HepG2 (cell line): ENCODE data around the gene SMAD3. TPM values are rescaled to one million over a fixed set of nuclear protein-coding genes. Genes with fewer than 3 reads are reported as not detected.

Experiments
- ATAC-seq: fragments of 200-7000 bp; cut with Tn5 transposase; 3 replicates; pipeline ENCODE4 v1.9.1; 2020; ENCODE audit warnings: mild to moderate bottlenecking, moderate library complexity
- BruUV-seq: library from RNA; stranded (reverse); fragments of 400-500 nt; replicated peaks from 2 replicates; lab custom pipeline; 2021; lab: Mats Ljungman, UMichigan
- CTCF ChIA-PET: fragments of 300-600 bp; formaldehyde crosslinking; extraction: SDS; loops from one replicate; lab custom pipeline; 2021; ENCODE audit warnings: low total read pairs, inconsistent platforms, low intra/inter-chr PET ratio; lab: Yijun Ruan, JAX
- POLR2A ChIA-PET: fragments of 350-600 bp; sonication (Branson Sonifier 250); formaldehyde crosslinking; loops from one replicate; lab custom pipeline; 2020; ENCODE audit warnings: antibody characterized with exemption, inconsistent platforms; lab: Yijun Ruan, JAX
- DNase-seq: peaks from one replicate; pipeline ENCODE4 v3.0.0-alpha.2; 2015; ENCODE audit warnings: low spot score
- FAIRE-seq: peaks from 3 replicates; lab custom pipeline; 2011; peaks lifted over from hg19 to GRCh38; lab: Jason Lieb, UNC
- H2AFZ ChIP-seq: one replicate; pipeline ENCODE4 v1.6.1; 2011; ENCODE audit warnings: low read length, inconsistent platforms
- H3K27ac ChIP-seq: fragments of 300-600 bp; 3 replicates; pipeline ENCODE4 v1.8.0; 2011; ENCODE audit warnings: mixed run types, mild to moderate bottlenecking, mixed read lengths, low read length, inconsistent platforms; ENCODE audit not compliant: insufficient read depth; ENCODE audit errors: extremely low read length
- H3K27me3 ChIP-seq, 2 experiments: fragments of 200-600 bp in 1 of 2; 2 replicates in 1 of 2; 3 replicates in 1 of 2; pipeline versions ENCODE4 v1.6.0 to v1.8.0; 2011; ENCODE audit warnings: low read length in 2 of 2, mild to moderate bottlenecking in 2 of 2, moderate library complexity in 2 of 2, inconsistent platforms in 1 of 2; ENCODE audit not compliant: insufficient read depth in 2 of 2, control insufficient read depth in 1 of 2
- H3K36me3 ChIP-seq, 2 experiments: fragments of 200-600 bp in 1 of 2; replicated peaks in 1 of 2; 2 replicates in 1 of 2; 3 replicates in 1 of 2; pipeline versions ENCODE4 v1.5.1 to v1.8.0; 2011; ENCODE audit warnings: low read length in 2 of 2, inconsistent platforms in 1 of 2; ENCODE audit not compliant: insufficient read depth in 2 of 2, control insufficient read depth in 1 of 2
- H3K4me1 ChIP-seq: 2 replicates; pipeline ENCODE4 v1.5.1; 2012; ENCODE audit warnings: low read length, inconsistent platforms; ENCODE audit not compliant: insufficient read depth
- H3K4me2 ChIP-seq: 2 replicates; pipeline ENCODE4 v1.6.0; 2011; ENCODE audit warnings: low read depth, low read length, inconsistent platforms
- H3K4me3 ChIP-seq, 3 experiments: fragments of 200-600 bp in 1 of 3; sonication (generic), shearing (Covaris generic) in 1 of 3; replicated peaks in 1 of 3; 2 replicates each; pipeline ENCODE4 v1.5.1; 2011 to 2016; ENCODE audit warnings: low read length in 3 of 3, inconsistent platforms in 2 of 3, low read depth in 2 of 3, mild to moderate bottlenecking in 2 of 3, control low read depth in 1 of 3, mixed read lengths in 1 of 3; ENCODE audit not compliant: insufficient read depth in 1 of 3
- H3K79me2 ChIP-seq: one replicate; pipeline ENCODE4 v1.6.1; 2011; ENCODE audit warnings: low read length, inconsistent platforms; ENCODE audit not compliant: insufficient read depth
- H3K9ac ChIP-seq: 2 replicates; pipeline ENCODE4 v1.6.0; 2011; ENCODE audit warnings: mild to moderate bottlenecking, low read depth, low read length, inconsistent platforms; ENCODE audit not compliant: insufficient read depth
- H3K9me3 ChIP-seq: 2 replicates; pipeline ENCODE4 v1.5.1; 2012; ENCODE audit warnings: mild to moderate bottlenecking, low read length
- H4K20me1 ChIP-seq: 2 replicates; pipeline ENCODE4 v1.6.0; 2011; ENCODE audit warnings: inconsistent platforms, mild to moderate bottlenecking, low read length, moderate library complexity; ENCODE audit not compliant: insufficient read depth
- ATF4 ChIP-seq, 2 experiments: fragments of 450-650 bp in 1 of 2; sonication (generic) in 1 of 2; formaldehyde crosslinking; IDR thresholded peaks; 2 replicates each; pipeline versions ENCODE4 v1.5.0 to v1.8.0; 2020 to 2022; ENCODE audit warnings: mild to moderate bottlenecking in 1 of 2, missing genetic modification reagents in 1 of 2
- CEBPB ChIP-seq: IDR thresholded peaks from 2 replicates; pipeline ENCODE4 v1.6.1; 2011; ENCODE audit warnings: low read depth, low read length, improper control_type of control experiment, borderline replicate concordance
- GATAD2A ChIP-seq: IDR thresholded peaks from 2 replicates; pipeline ENCODE4 v1.6.1; 2016
- HNRNPLL ChIP-seq: fragments of 200-400 bp; formaldehyde crosslinking; IDR thresholded peaks from 2 replicates; pipeline ENCODE4 v1.6.1; 2017; ENCODE audit warnings: mild to moderate bottlenecking, low read depth, low read length; ENCODE audit not compliant: poor library complexity, severe bottlenecking
- ISL2 ChIP-seq: sonication (generic); formaldehyde crosslinking; IDR thresholded peaks from 2 replicates; pipeline ENCODE4 v1.5.0; 2020; ENCODE audit warnings: missing genetic modification reagents
- KDM2A ChIP-seq: sonication (generic); formaldehyde crosslinking; IDR thresholded peaks from 2 replicates; pipeline ENCODE4 v1.4.0; 2020; ENCODE audit warnings: low read depth, missing genetic modification reagents, borderline replicate concordance
- LCORL ChIP-seq, 2 experiments: fragments of 450-650 bp in 1 of 2; sonication (generic) in 1 of 2; formaldehyde crosslinking in 1 of 2; IDR thresholded peaks; 2 replicates each; pipeline versions ENCODE4 v1.5.0 to v1.6.1; 2017 to 2020; ENCODE audit warnings: antibody characterized with exemption in 1 of 2, missing genetic modification reagents in 1 of 2
- MTERF4 ChIP-seq: sonication (generic); formaldehyde crosslinking; IDR thresholded peaks from 2 replicates; pipeline ENCODE4 v1.8.0; 2023; ENCODE audit warnings: mild to moderate bottlenecking, missing genetic modification reagents
- NFIB ChIP-seq: sonication (generic); formaldehyde crosslinking; IDR thresholded peaks from 2 replicates; pipeline ENCODE4 v1.9.0; 2021; ENCODE audit warnings: missing genetic modification reagents, mild to moderate bottlenecking, borderline replicate concordance
- NR2F2 ChIP-seq: IDR thresholded peaks from 2 replicates; pipeline ENCODE4 v1.6.1; 2012; ENCODE audit warnings: low read depth, inconsistent platforms, borderline replicate concordance
- RXRA ChIP-seq: sonication (generic); formaldehyde crosslinking; IDR thresholded peaks from 2 replicates; pipeline ENCODE4 v1.5.1; 2020; ENCODE audit warnings: missing genetic modification reagents
- SOX5 ChIP-seq: IDR thresholded peaks from 2 replicates; pipeline ENCODE4 v1.6.1; 2016; ENCODE audit warnings: borderline replicate concordance
- SRSF9 ChIP-seq: fragments of 200-400 bp; formaldehyde crosslinking; IDR thresholded peaks from 2 replicates; pipeline ENCODE4 v1.6.1; 2018; ENCODE audit warnings: borderline replicate concordance, mild to moderate bottlenecking, low read depth, low read length; ENCODE audit not compliant: insufficient read depth, poor library complexity, severe bottlenecking
- ZMYM3 ChIP-seq: sonication (generic); formaldehyde crosslinking; IDR thresholded peaks from 2 replicates; pipeline ENCODE4 v1.5.1; 2020; ENCODE audit warnings: mild to moderate bottlenecking, missing genetic modification reagents
- ZNF614 ChIP-seq: IDR thresholded peaks from 2 replicates; pipeline ENCODE4 v1.6.1; 2018; ENCODE audit warnings: missing biosample characterization, missing genetic modification reagents, inconsistent platforms, borderline replicate concordance
- WGBS: methylation state at CpG from one replicate; pipeline ENCODE4 v1.1.6; 2017; ENCODE audit warnings: low lambda C conversion rate; 5-methylcytosine and 5-hydroxymethylcytosine counted together
- in situ Hi-C: cut with HindIII; loops from 2 replicates; pipeline ENCODE4 v1.10.0; 2017; ENCODE audit warnings: low pct_unique_long_range_greater_than_20kb; ENCODE audit not compliant: extremely low pct_ligation_motif_present
- intact Hi-C: fragments of 100-400 bp; cut with micrococcal nuclease; formaldehyde crosslinking; loops from one replicate; pipeline ENCODE4 v1.10.0; 2022; ENCODE audit not compliant: unreplicated experiment
- polyA plus RNA-seq, 8 experiments: library from polyadenylated mRNA; depleted of rRNA in 3 of 8; stranded (reverse) in 7 of 8; unstranded in 1 of 8; fragments of >200 nt; fragmentation: Illumina TruSeq in 4 of 8; extraction: Trizol in 4 of 8; gene quantifications; 2 replicates each; pipeline versions ENCODE4 v1.2.1 to v1.2.3, GENCODE V29; 2011 to 2016; ENCODE audit warnings: low read depth in 4 of 8, missing spikeins in 1 of 8, mixed read lengths in 1 of 8; ENCODE audit not compliant: insufficient read depth in 1 of 8
- total RNA-seq, 5 experiments: library from RNA; depleted of rRNA; stranded (reverse); fragments of >200 nt; fragmentation: Illumina TruSeq; extraction: Trizol; gene quantifications; 2 replicates each; pipeline ENCODE4 v1.2.3, GENCODE V29; 2016; ENCODE audit warnings: low read depth in 1 of 5
- TF ChIP-seq, protein P1 (sequence below): sonication (generic); formaldehyde crosslinking; IDR thresholded peaks from 2 replicates; pipeline ENCODE4 v1.5.1; 2020; ENCODE audit warnings: missing genetic modification reagents, mild to moderate bottlenecking, borderline replicate concordance
- TF ChIP-seq, protein P2 (sequence below): IDR thresholded peaks from 2 replicates; pipeline ENCODE4 v1.6.1; 2012; ENCODE audit warnings: inconsistent platforms

SMAD3 gene
- total and polyA plus RNA-seq, 2 of the 13 experiments (the other 11 are each of a cell fraction or from before 2014, with no cell fraction given), result 8.6 to 56.3 TPM

DNA sequence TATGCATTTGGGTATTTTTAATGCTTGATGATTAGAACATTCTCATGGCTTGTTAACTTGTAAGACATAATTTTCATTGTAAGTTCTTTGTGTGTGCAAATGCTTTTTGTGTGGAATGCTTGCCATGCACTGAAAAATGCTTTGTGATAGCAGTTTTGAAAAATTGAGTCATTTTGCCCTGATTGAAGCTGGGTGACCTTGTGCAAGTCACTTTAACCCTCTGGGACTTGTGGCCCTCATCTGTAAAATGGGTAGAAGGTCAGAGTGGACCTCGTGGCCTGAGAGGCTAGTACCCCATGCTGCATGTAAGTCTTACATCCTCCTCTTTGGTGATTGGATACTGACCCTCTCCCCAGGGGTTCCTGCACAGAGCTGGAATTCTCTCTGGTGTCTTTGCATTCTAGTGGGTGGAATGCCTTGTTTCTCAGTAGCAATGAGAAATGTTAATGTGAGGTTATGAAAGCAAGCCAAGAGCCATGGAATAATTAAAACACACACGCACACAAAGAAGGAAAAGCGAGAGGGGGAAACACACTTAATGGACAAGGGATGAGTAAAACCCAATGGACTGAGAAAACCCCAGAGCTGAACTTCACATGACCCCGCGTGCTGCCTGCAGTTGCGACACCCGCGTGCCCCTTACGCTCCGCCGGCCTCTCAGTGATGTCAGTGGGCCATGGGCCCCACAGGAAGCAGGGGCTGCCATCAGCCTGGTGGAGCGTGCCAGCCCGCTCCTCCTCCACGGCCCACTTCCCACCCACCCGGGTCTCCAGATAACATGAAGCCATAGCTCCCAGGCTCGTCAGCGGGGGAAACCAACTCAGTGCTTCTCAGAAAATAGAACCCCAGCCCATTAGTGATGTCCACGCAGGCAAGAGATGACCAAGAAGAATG, 44.0 kb downstream of the SMAD3 start:
- POLR2A ChIA-PET, result interaction anchor here (0.7 to 1.2 kb wide), 3 partner anchors 27 to 163 kb away, joined by 3 to 6 read pairs (median 5); no protein-coding TSS in a partner anchor
- H3K4me1 ChIP-seq, result peaks cover 73% of the 10 kb centered on the region
- TF ChIP-seq HNRNPLL (peak; percentile 33), NR2F2 (peak; percentile 54; the same call in 1 of the 2 replicates), ZNF614 (no peak), ATF4 (CRISPR knock-in tag; IDR thresholded peaks at IDR 0.05) (0 out of 4 replicates have a peak, but pooled peaks of 1 of the 2 experiments have one; percentile 43), SRSF9 (no peak), LCORL (IDR thresholded peaks at IDR 0.05) (no peak), LCORL (CRISPR knock-in tag; IDR thresholded peaks at IDR 0.05) (0 out of 2 replicates have a peak, but pooled peaks have one; percentile 35), ZMYM3 (CRISPR knock-in tag) (no peak; the same call in 1 of the 2 replicates), SOX5 (CRISPR knock-in tag) (0 out of 2 replicates have a peak, but pooled peaks have one; percentile 29), MTERF4 (CRISPR knock-in tag) (no peak), KDM2A (peak; percentile 27; the same call in 1 of the 2 replicates), CEBPB (peak; percentile 87), NFIB (CRISPR knock-in tag) (no peak), RXRA (CRISPR knock-in tag) (peak; percentile 98), ISL2 (no peak), GATAD2A (CRISPR knock-in tag) (peak; percentile 67)
- TF ChIP-seq, protein P1, sequence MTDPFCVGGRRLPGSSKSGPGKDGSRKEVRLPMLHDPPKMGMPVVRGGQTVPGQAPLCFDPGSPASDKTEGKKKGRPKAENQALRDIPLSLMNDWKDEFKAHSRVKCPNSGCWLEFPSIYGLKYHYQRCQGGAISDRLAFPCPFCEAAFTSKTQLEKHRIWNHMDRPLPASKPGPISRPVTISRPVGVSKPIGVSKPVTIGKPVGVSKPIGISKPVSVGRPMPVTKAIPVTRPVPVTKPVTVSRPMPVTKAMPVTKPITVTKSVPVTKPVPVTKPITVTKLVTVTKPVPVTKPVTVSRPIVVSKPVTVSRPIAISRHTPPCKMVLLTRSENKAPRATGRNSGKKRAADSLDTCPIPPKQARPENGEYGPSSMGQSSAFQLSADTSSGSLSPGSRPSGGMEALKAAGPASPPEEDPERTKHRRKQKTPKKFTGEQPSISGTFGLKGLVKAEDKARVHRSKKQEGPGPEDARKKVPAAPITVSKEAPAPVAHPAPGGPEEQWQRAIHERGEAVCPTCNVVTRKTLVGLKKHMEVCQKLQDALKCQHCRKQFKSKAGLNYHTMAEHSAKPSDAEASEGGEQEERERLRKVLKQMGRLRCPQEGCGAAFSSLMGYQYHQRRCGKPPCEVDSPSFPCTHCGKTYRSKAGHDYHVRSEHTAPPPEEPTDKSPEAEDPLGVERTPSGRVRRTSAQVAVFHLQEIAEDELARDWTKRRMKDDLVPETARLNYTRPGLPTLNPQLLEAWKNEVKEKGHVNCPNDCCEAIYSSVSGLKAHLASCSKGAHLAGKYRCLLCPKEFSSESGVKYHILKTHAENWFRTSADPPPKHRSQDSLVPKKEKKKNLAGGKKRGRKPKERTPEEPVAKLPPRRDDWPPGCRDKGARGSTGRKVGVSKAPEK (CRISPR knock-in tag), result no peak
- TF ChIP-seq, protein P2, sequence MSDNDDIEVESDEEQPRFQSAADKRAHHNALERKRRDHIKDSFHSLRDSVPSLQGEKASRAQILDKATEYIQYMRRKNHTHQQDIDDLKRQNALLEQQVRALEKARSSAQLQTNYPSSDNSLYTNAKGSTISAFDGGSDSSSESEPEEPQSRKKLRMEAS, result 0 out of 2 replicates have a peak, but pooled peaks have one; percentile 52

More for the DNA sequence above, 44.0 kb downstream of the SMAD3 start:
- DNase-seq (peak; percentile 61), FAIRE-seq (no peak), ATAC-seq (no peak)
- intact Hi-C loops (loop anchor here (5.0 kb wide), 1 partner anchor 162 kb away; no protein-coding TSS in a partner anchor), in situ Hi-C loops (no loop called here)
- 44% methylated on average over 12 of the region's 18 CpGs for WGBS
- Histone ChIP-seq H2AFZ (no peak overlapping the region), H4K20me1 (peaks cover 65% of the 10 kb centered on the region), H3K79me2 (peaks cover 79% of the 10 kb centered on the region), H3K27ac (peak overlapping the region; percentile 16), H3K4me2 (peak overlapping the region; percentile 15; the same call in 1 of the 2 replicates), H3K36me3 (peaks cover 4 to 8% of the 10 kb centered on the region in 2 experiments; a peak in 2 of 5 replicates), H3K9ac (no peak overlapping the region), H3K27me3 (no peaks in the 10 kb centered on the region), H3K9me3 (no peaks in the 10 kb centered on the region), H3K4me3 (no peak overlapping the region)
- CTCF ChIA-PET, result no interaction called here
- no TSS peak for BruUV-seq
